HL-60 (cell line): Measurements from ENCODE around the gene FCF1.

ENCODE experiments used
- POLR2AphosphoS5 ChIP-seq: IDR thresholded peaks from 2 replicates; pipeline ENCODE4 v1.6.1; 2012; ENCODE audit warnings: low read depth
- TF ChIP-seq, protein P1 (sequence below): IDR thresholded peaks from 2 replicates; pipeline ENCODE4 v1.6.1; 2012; ENCODE audit warnings: low read depth; ENCODE audit not compliant: insufficient replicate concordance

DNA sequence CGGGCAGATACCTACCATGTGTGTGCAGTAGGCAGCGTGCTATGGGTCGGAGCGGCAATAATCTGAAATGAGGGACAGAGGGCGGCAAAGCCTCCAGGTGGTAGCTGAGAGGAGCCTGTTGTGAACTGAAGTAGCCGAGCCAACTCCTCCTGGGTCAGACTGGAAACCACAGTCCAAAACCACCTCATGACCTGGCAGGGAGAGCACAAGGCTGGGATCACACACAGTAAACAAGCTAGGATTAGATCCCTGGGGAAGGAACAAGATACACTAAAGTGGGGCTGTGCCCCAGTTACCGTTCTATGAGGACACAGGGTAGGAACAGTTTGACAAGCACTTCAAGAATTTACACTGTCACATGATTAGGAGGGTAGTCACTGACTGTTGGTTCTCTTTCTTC is 49.1 kb upstream of the FCF1 start:
- TF ChIP-seq, protein P1, sequence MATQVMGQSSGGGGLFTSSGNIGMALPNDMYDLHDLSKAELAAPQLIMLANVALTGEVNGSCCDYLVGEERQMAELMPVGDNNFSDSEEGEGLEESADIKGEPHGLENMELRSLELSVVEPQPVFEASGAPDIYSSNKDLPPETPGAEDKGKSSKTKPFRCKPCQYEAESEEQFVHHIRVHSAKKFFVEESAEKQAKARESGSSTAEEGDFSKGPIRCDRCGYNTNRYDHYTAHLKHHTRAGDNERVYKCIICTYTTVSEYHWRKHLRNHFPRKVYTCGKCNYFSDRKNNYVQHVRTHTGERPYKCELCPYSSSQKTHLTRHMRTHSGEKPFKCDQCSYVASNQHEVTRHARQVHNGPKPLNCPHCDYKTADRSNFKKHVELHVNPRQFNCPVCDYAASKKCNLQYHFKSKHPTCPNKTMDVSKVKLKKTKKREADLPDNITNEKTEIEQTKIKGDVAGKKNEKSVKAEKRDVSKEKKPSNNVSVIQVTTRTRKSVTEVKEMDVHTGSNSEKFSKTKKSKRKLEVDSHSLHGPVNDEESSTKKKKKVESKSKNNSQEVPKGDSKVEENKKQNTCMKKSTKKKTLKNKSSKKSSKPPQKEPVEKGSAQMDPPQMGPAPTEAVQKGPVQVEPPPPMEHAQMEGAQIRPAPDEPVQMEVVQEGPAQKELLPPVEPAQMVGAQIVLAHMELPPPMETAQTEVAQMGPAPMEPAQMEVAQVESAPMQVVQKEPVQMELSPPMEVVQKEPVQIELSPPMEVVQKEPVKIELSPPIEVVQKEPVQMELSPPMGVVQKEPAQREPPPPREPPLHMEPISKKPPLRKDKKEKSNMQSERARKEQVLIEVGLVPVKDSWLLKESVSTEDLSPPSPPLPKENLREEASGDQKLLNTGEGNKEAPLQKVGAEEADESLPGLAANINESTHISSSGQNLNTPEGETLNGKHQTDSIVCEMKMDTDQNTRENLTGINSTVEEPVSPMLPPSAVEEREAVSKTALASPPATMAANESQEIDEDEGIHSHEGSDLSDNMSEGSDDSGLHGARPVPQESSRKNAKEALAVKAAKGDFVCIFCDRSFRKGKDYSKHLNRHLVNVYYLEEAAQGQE = no peak
- TF ChIP-seq POLR2AphosphoS5 = no peak
